Measurements from ENCODE around the gene ZZZ3. TPM values are rescaled to one million over a fixed set of nuclear protein-coding genes. Genes with fewer than 3 reads are reported as not detected.

The ZZZ3 gene
- total and polyA plus RNA-seq, 2 of the 8 experiments (the other 6 are each of a cell fraction or from before 2014, with no cell fraction given): 12.8 to 54.6 TPM

DNA sequence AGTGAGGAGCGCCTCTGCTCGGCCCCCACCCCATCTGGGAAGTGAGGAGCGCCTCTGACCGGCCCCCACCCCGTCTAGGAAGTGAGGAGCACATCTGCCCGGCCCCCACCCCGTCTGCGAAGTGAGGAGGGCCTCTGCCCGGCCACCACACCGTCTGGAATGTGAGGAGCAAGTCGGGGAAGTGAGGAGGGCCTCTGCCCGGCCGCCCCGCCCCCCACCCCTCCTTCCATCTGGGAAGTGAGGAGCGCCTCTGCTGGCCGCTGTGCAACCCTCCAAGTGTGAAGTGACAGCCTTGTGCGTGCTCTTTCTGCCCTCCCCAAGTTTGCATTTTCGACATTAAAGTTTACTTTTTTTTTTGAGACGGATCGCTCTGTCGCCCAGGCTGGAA, 5.1 kb upstream of the ZZZ3 start:
- Histone ChIP-seq H4K91ac (replicated peaks; ENCODE audit: insufficient read length, low read length) (no peak overlapping the region), H2AK5ac (ENCODE audit: low read depth, low read length) (no peak overlapping the region), H3K14ac (ENCODE audit: insufficient read length) (no peak overlapping the region), H3K4me2 (ENCODE audit: insufficient read depth in 1 of 2, low read depth in 2 of 2, low read length in 2 of 2) (peak overlapping the region; percentile 23 to 64; a peak in 3 of 4 replicates), H3K4me3 (ENCODE audit: extremely low read depth in 1 of 4, insufficient read depth in 2 of 4, low read depth in 3 of 4, low read length in 4 of 4) (peak overlapping the region; percentile 29 to 67 (median 34); a peak in 7 of 8 replicates), H3K79me2 (ENCODE audit: control insufficient read depth in 1 of 2, insufficient read depth in 2 of 2, low read length in 2 of 2) (no peaks in the 10 kb centered on the region), H3K36me3 (ENCODE audit: control insufficient read depth in 2 of 4, insufficient read depth in 4 of 4, low read length in 3 of 4) (no peaks in the 10 kb centered on the region), H3K27me3 (replicated peaks in 1 of 4; ENCODE audit: control insufficient read depth in 3 of 4, extremely low read depth in 1 of 4, insufficient read depth in 3 of 4, low read length in 3 of 4) (no peaks in the 10 kb centered on the region), H3K4me1 (replicated peaks in 1 of 4; ENCODE audit: control insufficient read depth in 3 of 4, insufficient read depth in 4 of 4, low read length in 3 of 4) (no peaks in the 10 kb centered on the region; a peak in 2 of 7 replicates), H3K27ac (ENCODE audit: low read depth, low read length) (no peak overlapping the region), H2AFZ (ENCODE audit: low read length) (no peak overlapping the region), H3K9me3 (ENCODE audit: insufficient read depth in 2 of 2, low read depth in 1 of 2, low read length in 1 of 2) (no peaks in the 10 kb centered on the region), H3K79me1 (ENCODE audit: low read depth, low read length) (no peaks in the 10 kb centered on the region), H3K56ac (replicated peaks; ENCODE audit: insufficient read length, low read depth, low read length) (no peak overlapping the region), H4K5ac (ENCODE audit: insufficient read length, low read depth, low read length) (no peak overlapping the region), H3K9ac (replicated peaks in 1 of 4; ENCODE audit: extremely low read depth in 1 of 4, low read depth in 3 of 4, low read length in 3 of 4) (peak overlapping the region in 1 of 4 experiments; percentile 27; a peak in 2 of 7 replicates), H2BK120ac (replicated peaks; ENCODE audit: low read depth, low read length) (no peak overlapping the region), H4K8ac (ENCODE audit: extremely low read depth, insufficient read depth, low read length) (peak overlapping the region; percentile 92; the same call in 1 of the 2 replicates), H2BK15ac (ENCODE audit: low read length) (no peak overlapping the region), H4K20me1 (replicated peaks in 1 of 2; ENCODE audit: control insufficient read depth in 1 of 2, insufficient read depth in 2 of 2, low read length in 2 of 2) (no peaks in the 10 kb centered on the region), H3K23ac (ENCODE audit: insufficient read length) (no peak overlapping the region), H3K18ac (ENCODE audit: extremely low read depth, low read length) (no peak overlapping the region; the same call in 1 of the 2 replicates), H2BK20ac (ENCODE audit: low read length) (no peak overlapping the region), H2BK5ac (ENCODE audit: low read depth, low read length) (no peak overlapping the region), H3K4ac (replicated peaks; ENCODE audit: insufficient read length, low read depth, low read length) (no peak overlapping the region), H2BK12ac (ENCODE audit: low read depth, low read length) (no peak overlapping the region), H3K23me2 (ENCODE audit: low read depth, low read length) (peaks cover 4% of the 10 kb centered on the region)
- ChIA-PET POLR2A (ENCODE audit: partially characterized antibody) (interaction anchor here (0.6 to 2.5 kb wide), 7 partner anchors 16 to 202 kb away, joined by 3 to 6 read pairs (median 4); partner anchors contain the start of gene NEXN), CTCF (ENCODE audit: partially characterized antibody) (no interaction called here)
- peak; percentile 51 to 70 for DNase-seq (ENCODE audit: low read depth in 1 of 2, low spot score in 2 of 2)
- 2% methylated on average over 7 of the region's 21 CpGs; no CpG with 5 or more reads in 1 of the 2 experiments for WGBS, 2 experiments (ENCODE audit: extremely low coverage in 1 of 2, insufficient coverage in 1 of 2, insufficient read length in 1 of 2, insufficient replicate concordance in 2 of 2, low coverage in 1 of 2, low lambda C conversion rate in 2 of 2, missing lambda C conversion rate in 1 of 2)
- no peak for FAIRE-seq
- TF ChIP-seq BCL11A (IDR thresholded peaks at IDR 0.05; ENCODE audit: low read depth in 2 of 2, low read length in 2 of 2): no peak
- TF ChIP-seq, protein P1, sequence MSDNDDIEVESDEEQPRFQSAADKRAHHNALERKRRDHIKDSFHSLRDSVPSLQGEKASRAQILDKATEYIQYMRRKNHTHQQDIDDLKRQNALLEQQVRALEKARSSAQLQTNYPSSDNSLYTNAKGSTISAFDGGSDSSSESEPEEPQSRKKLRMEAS (IDR thresholded peaks at IDR 0.05): peak; percentile 51
- TF ChIP-seq MAFK (IDR thresholded peaks at IDR 0.05; ENCODE audit: low read depth, low read length): no peak
- peak; percentile 33 to 42; a peak in 3 of 4 replicates for TF ChIP-seq RAD21 (IDR thresholded peaks at IDR 0.05 in 1 of 2, conservative IDR thresholded peaks at IDR 0.05 in 1 of 2; ENCODE audit: low read depth in 2 of 2, low read length in 2 of 2)
- TF ChIP-seq SIX5 (IDR thresholded peaks at IDR 0.05; ENCODE audit: low read depth, low read length): no peak
- peak; percentile 15 for TF ChIP-seq ASH2L (IDR thresholded peaks at IDR 0.05; ENCODE audit: low read length)
- TF ChIP-seq SAP30 (IDR thresholded peaks at IDR 0.05; ENCODE audit: insufficient read depth, insufficient replicate concordance, low read length): no peak
- no peak for TF ChIP-seq YY1 (IDR thresholded peaks at IDR 0.05; ENCODE audit: low read depth, low read length)
- TF ChIP-seq SIN3A (conservative IDR thresholded peaks at IDR 0.05 in 1 of 2, IDR thresholded peaks at IDR 0.05 in 1 of 2; ENCODE audit: low read depth in 1 of 2, low read length in 2 of 2): peak; percentile 69 to 74; a peak in 1 of 4 replicates
- TF ChIP-seq TAF1 (IDR thresholded peaks at IDR 0.05; ENCODE audit: low read depth, low read length): peak; percentile 65
- TF ChIP-seq POLR2A (IDR thresholded peaks at IDR 0.05; ENCODE audit: control extremely low read depth in 1 of 2, low read depth in 2 of 2, low read length in 2 of 2): peak; percentile 57 to 74; a peak in 2 of 3 replicates
- TF ChIP-seq CTBP2 (IDR thresholded peaks at IDR 0.05; ENCODE audit: borderline replicate concordance, insufficient read depth, insufficient read length, low read length): no peak

All from H1 (cell line).